HepG2 (cell line): Measurements from ENCODE around the gene SHISA5. TPM values are rescaled to one million over a fixed set of nuclear protein-coding genes. Genes with fewer than 3 reads are reported as not detected.
A peak's percentile ranks its signal among the peaks of the same experiment; 100 is the strongest.

Experiments
- DMAP1 ChIP-seq: IDR thresholded peaks from 2 replicates; pipeline ENCODE4 v1.6.1; 2016
- GFI1 ChIP-seq: sonication (generic); formaldehyde crosslinking; IDR thresholded peaks from 2 replicates; pipeline ENCODE4 v1.5.0; 2020; ENCODE audit warnings: missing genetic modification reagents, mild to moderate bottlenecking, borderline replicate concordance
- KDM3A ChIP-seq: IDR thresholded peaks from 2 replicates; pipeline ENCODE4 v1.6.1; 2018; ENCODE audit warnings: low read depth, missing compliant biosample characterization
- NBN ChIP-seq: fragments of 450-650 bp; conservative IDR thresholded peaks from 2 replicates; pipeline ENCODE4 v1.6.1; 2017
- POLR2A ChIP-seq, 2 experiments: IDR thresholded peaks; 2 replicates each; pipeline ENCODE4 v1.6.1; 2011; ENCODE audit warnings: low read depth in 2 of 2, low read length in 2 of 2, mild to moderate bottlenecking in 1 of 2, moderate library complexity in 1 of 2; ENCODE audit not compliant: insufficient read depth in 1 of 2
- ZBED4 ChIP-seq: sonication (generic); formaldehyde crosslinking; IDR thresholded peaks from 2 replicates; pipeline ENCODE4 v1.4.0; 2020; ENCODE audit warnings: missing genetic modification reagents, borderline replicate concordance
- ZFP82 ChIP-seq: sonication (generic); formaldehyde crosslinking; IDR thresholded peaks from 2 replicates; pipeline ENCODE4 v1.5.1; 2020; ENCODE audit warnings: mild to moderate bottlenecking, missing genetic modification reagents, borderline replicate concordance
- ZNF253 ChIP-seq: sonication (generic); formaldehyde crosslinking; IDR thresholded peaks from 2 replicates; pipeline ENCODE4 v1.8.0; 2022; ENCODE audit warnings: mild to moderate bottlenecking, missing genetic modification reagents, borderline replicate concordance
- ZNF318 ChIP-seq: sonication (generic); formaldehyde crosslinking; IDR thresholded peaks from 2 replicates; pipeline ENCODE4 v1.4.0; 2020; ENCODE audit warnings: mild to moderate bottlenecking, missing genetic modification reagents
- ZNF580 ChIP-seq: IDR thresholded peaks from 2 replicates; pipeline ENCODE4 v1.6.1; 2016; ENCODE audit warnings: low read depth, borderline replicate concordance
- ZNF639 ChIP-seq: conservative IDR thresholded peaks from 2 replicates; pipeline ENCODE4 v1.6.1; 2018; ENCODE audit warnings: missing genetic modification reagents
- ZNF790 ChIP-seq: sonication (generic); formaldehyde crosslinking; IDR thresholded peaks from 2 replicates; pipeline ENCODE4 v1.8.0; 2022; ENCODE audit warnings: missing genetic modification reagents, mild to moderate bottlenecking, borderline replicate concordance
- ZUFSP ChIP-seq: sonication (generic); formaldehyde crosslinking; IDR thresholded peaks from 2 replicates; pipeline ENCODE4 v1.9.0; 2021; ENCODE audit warnings: missing genetic modification reagents, mild to moderate bottlenecking, borderline replicate concordance
- polyA plus RNA-seq, 8 experiments: library from polyadenylated mRNA; depleted of rRNA in 3 of 8; stranded (reverse) in 7 of 8; unstranded in 1 of 8; fragments of >200 nt; fragmentation: Illumina TruSeq in 4 of 8; extraction: Trizol in 4 of 8; gene quantifications; 2 replicates each; pipeline versions ENCODE4 v1.2.1 to v1.2.3, GENCODE V29; 2011 to 2016; ENCODE audit warnings: low read depth in 4 of 8, missing spikeins in 1 of 8, mixed read lengths in 1 of 8; ENCODE audit not compliant: insufficient read depth in 1 of 8
- total RNA-seq, 5 experiments: library from RNA; depleted of rRNA; stranded (reverse); fragments of >200 nt; fragmentation: Illumina TruSeq; extraction: Trizol; gene quantifications; 2 replicates each; pipeline ENCODE4 v1.2.3, GENCODE V29; 2016; ENCODE audit warnings: low read depth in 1 of 5

The SHISA5 gene
- total and polyA plus RNA-seq, 2 of the 13 experiments (the other 11 are each of a cell fraction or from before 2014, with no cell fraction given): 75.8 to 91.4 TPM

- TF ChIP-seq ZUFSP: no peak
- no peak for TF ChIP-seq ZNF318 (CRISPR knock-in tag)
- TF ChIP-seq ZNF790 (CRISPR knock-in tag): peak; percentile 72; the same call in 1 of the 2 replicates
- TF ChIP-seq ZNF639: 0 out of 2 replicates have a peak, but pooled peaks have one; percentile 22
- peak; percentile 93; the same call in 1 of the 2 replicates for TF ChIP-seq DMAP1 (CRISPR knock-in tag)
- 0 out of 2 replicates have a peak, but pooled peaks have one; percentile 55 for TF ChIP-seq ZBED4 (CRISPR knock-in tag)
- peak in 1 of 2 experiments; percentile 72; a peak in 1 of 4 replicates for TF ChIP-seq POLR2A (IDR thresholded peaks at IDR 0.05; ENCODE audit: insufficient read depth in 1 of 2, low read depth in 2 of 2, low read length in 2 of 2)
- no peak for TF ChIP-seq ZFP82
- no peak for TF ChIP-seq ZNF253 (CRISPR knock-in tag)
- TF ChIP-seq GFI1 (CRISPR knock-in tag): no peak; the same call in 1 of the 2 replicates
- TF ChIP-seq KDM3A: peak; percentile 68; the same call in 1 of the 2 replicates
- no peak for TF ChIP-seq NBN
- peak; percentile 37 for TF ChIP-seq ZNF580 (CRISPR knock-in tag)
Measured at GRCh38 chr3:48472923-48473616, 30.9 kb downstream of the SHISA5 start (continued).
